HG03442 (cell line): ENCODE data around the gene SPANXA2.
"Not testable (repeated sequence)": the region's sequence is repeated elsewhere in the genome, so short reads cannot be mapped to it uniquely, and the experiment has no call there.

Source experiments
- ATAC-seq: cut with Tn5 transposase; IDR thresholded peaks from one replicate; pipeline ENCODE4 v1.9.1; 2021; ENCODE audit warnings: mild to moderate bottlenecking, moderate library complexity; ENCODE audit not compliant: unreplicated experiment

Gene SPANXA2, protein sequence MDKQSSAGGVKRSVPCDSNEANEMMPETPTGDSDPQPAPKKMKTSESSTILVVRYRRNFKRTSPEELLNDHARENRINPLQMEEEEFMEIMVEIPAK

DNA sequence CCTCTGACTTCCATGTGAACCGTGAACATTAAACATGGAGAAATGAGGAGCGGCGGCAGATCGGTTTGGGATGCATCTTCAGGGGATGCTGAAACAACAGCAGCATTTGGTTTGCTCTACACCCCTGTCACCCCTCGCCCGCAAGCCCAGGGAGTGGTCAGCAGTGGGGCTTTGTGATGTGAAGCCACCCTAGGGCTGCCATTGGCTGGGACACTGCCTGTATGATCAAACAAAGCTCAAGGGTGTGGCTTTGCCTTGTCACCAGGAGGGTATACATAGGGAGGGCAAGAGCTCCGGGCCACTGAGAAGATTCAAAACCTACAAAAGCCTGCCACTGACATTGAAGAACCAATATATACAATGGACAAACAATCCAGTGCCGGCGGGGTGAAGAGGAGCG, at the start of gene SPANXA2:
TSS of gene SPANXA2 (plus strand) at position 301 of the 400 bp plus-strand sequence. CDS start at position 361, 60 bp downstream.
- ATAC-seq: not testable (repeated sequence)

DNA sequence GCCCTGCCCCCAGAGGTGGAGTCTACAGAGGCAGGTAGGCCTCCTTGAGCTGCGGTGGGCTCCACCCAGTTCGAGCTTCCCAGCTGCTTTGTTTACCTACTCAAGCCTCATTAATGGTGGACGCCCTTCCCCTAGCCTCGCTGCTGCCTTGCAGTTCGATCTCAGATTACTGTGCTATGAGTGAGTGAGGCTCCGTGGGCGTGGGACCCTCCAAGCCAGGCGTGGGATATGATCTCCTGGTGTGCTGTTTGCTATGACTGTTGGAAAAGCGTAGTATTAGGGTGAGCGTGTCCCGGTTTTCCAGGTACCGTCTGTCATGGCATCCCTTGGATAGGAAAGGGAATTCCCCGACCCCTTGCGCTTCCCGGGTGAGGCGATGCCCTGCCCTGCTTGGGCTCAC, 47.0 kb upstream of the SPANXA2 start:
- ATAC-seq: not testable (repeated sequence)

DNA sequence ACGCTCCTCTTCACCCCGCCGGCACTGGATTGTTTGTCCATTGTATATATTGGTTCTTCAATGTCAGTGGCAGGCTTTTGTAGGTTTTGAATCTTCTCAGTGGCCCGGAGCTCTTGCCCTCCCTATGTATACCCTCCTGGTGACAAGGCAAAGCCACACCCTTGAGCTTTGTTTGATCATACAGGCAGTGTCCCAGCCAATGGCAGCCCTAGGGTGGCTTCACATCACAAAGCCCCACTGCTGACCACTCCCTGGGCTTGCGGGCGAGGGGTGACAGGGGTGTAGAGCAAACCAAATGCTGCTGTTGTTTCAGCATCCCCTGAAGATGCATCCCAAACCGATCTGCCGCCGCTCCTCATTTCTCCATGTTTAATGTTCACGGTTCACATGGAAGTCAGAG, 4.9 kb upstream of the SPANXA2 start, which contains the start of gene SPANXA1:
TSS of gene SPANXA1 (minus strand) at position 101 of the 400 bp plus-strand sequence. CDS start at position 41, 60 bp downstream.
- not testable (repeated sequence) for ATAC-seq

DNA sequence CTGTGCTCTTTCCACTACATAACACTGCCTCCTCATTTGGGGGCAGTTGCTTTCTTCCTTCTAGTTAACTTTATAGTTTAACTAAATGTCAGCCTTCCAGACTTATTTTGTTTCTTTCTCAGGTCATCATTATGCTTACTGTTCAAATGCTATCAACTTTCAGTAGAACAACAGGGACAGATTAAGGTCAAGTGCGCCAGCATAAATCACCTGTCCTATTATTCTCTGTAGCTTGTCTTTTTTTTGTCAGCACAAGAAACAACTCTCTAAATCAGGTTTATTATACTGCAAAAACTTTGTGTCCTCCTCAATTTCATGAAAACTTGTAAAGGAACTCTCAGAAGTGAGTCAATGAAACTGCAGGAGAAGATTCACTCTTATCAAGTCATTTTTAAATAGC, 19.6 kb downstream of the SPANXA2 start:
- no peak for ATAC-seq

DNA sequence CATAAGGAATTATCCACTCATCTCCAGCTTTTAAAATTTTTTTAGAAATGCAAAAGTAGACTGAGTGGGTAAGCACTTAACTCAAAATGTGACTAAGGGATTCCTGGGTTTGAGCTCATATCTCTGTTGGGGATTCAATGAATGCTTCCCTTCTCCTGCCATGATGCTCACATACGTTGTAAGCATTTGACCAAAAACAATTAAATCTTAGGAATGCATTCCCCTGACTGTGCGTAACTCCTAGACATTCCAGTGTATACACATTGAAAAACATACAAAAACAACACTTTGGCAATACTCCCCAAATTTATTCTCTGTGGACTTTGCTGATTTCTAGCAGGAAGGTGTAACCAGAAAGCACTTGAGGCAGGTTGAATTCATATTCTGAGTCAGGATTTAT, 29.8 kb downstream of the SPANXA2 start:
- ATAC-seq: no peak

DNA sequence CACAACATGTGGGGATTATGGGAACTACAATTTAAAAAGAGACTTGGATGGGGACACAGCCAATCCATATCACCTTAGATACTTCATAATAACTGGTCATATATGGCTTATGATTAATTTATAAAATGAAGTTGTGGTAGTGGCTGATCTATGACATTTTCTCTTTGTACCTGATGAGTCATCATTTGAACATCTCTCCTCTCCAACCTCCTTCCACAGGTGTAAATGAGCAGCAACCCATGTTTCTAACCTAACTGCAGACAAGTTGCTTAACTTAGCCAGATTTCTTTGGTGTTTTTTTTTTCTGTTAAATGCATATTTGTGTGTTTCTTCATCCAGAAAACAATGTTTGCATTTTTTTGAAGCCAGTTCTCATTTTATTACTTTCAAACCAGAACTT, 42.6 kb downstream of the SPANXA2 start:
- ATAC-seq: no peak

DNA sequence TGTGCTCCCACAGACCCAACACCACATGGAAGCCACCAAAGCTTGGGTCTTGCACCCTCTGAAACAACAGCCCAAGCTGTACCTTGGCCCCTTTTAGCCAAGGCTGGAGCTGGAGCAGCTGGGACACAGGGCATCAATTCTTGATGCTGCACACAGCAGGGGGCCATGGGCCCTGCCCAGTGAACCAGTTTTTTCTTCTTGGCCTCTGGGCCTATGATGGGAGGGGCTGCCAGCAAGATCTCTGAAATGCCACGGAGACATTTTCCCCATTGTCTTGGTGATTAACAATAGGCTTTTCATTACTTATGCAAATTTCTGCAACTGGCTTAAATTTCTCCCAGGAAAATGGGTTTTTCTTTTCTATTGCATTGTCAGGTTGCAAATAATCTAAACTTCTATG, 49.0 kb downstream of the SPANXA2 start:
- no peak for ATAC-seq
